Measurements from ENCODE around the gene SLC29A1. TPM values are rescaled to one million over a fixed set of nuclear protein-coding genes. Genes with fewer than 3 reads are reported as not detected.

Gene SLC29A1
- total RNA-seq, 4 donors from 2014 or later, result 51.4 to 83.1 (median 63.8) TPM

GRCh38 chr6:44264154-44265006 lies 41.0 kb downstream of the SLC29A1 start:
- TF ChIP-seq CTCF (IDR thresholded peaks at IDR 0.05), result no peak
- no peak for TF ChIP-seq POLR2A (IDR thresholded peaks at IDR 0.05)
- no peak for TF ChIP-seq EP300 (IDR thresholded peaks at IDR 0.05)
- peaks cover 2 to 43% (median 29%) of the 10 kb centered on the region in 4 donors for H3K4me1 ChIP-seq
- 8 to 11% methylated on average over 13 of the region's 13 CpGs for WGBS, 2 donors

GRCh38 chr6:44265007-44265721 lies 41.8 kb downstream of the SLC29A1 start, which contains the start of gene NFKBIE:
Gene NFKBIE, minus strand, starts transcription at chr6:44265551. Its CDS starts 205 bp downstream, at chr6:44265346.
- TF ChIP-seq CTCF (IDR thresholded peaks at IDR 0.05), result peak in 4 of 5 experiments; percentile 10 to 67 (median 30)
- TF ChIP-seq EP300 (IDR thresholded peaks at IDR 0.05), result peak; percentile 61 to 86
- TF ChIP-seq POLR2A (IDR thresholded peaks at IDR 0.05), result peak; percentile 62 to 86
- DNase-seq (ENCODE audit: low spot score in 2 of 2), result peak; percentile 92 to 93
- Histone ChIP-seq H3K9me3 (no peaks in the 10 kb centered on the region), H3K27ac (peak within 1 kb of the TSS; percentile 74 to 92 (median 86)), H3K4me3 (peak within 1 kb of the TSS; percentile 60 to 95 (median 85)), H3K27me3 (peaks cover 0 to 23% of the 10 kb centered on the region in 2 donors), H3K4me1 (peaks cover 2 to 48% (median 29%) of the 10 kb centered on the region in 4 donors), H3K36me3 (peaks cover 0 to 3% (median 0%) of the 10 kb centered on the region in 3 donors)
- 1 to 2% methylated on average over 19 to 46 of the region's 72 CpGs for WGBS, 2 donors

More at GRCh38 chr6:44264154-44265006, 41.0 kb downstream of the SLC29A1 start:
- no peaks in the 10 kb centered on the region for H3K9me3 ChIP-seq
- peak overlapping the region; percentile 74 to 92 (median 86) for H3K27ac ChIP-seq
- H3K27me3 ChIP-seq, result peaks cover 0 to 15% of the 10 kb centered on the region in 2 donors
- H3K36me3 ChIP-seq, result peaks cover 0 to 11% (median 0%) of the 10 kb centered on the region in 3 donors
- peak overlapping the region; percentile 60 to 95 (median 85) for H3K4me3 ChIP-seq
- no peak for DNase-seq (ENCODE audit: low spot score in 2 of 2)

- H3K4me1 ChIP-seq, result peaks cover 2 to 52% (median 29%) of the 10 kb centered on the region in 4 donors
- peak overlapping the region in 3 of 4 donors; percentile 84 to 92 (median 89) for H3K27ac ChIP-seq
- TF ChIP-seq CTCF (IDR thresholded peaks at IDR 0.05) (no peak), POLR2A (IDR thresholded peaks at IDR 0.05) (no peak), EP300 (IDR thresholded peaks at IDR 0.05) (no peak)
- WGBS, 2 donors, result 59 to 66% methylated on average over 17 of the region's 17 CpGs
- H3K27me3 ChIP-seq, result peaks cover 0 to 27% of the 10 kb centered on the region in 2 donors
- H3K36me3 ChIP-seq, result no peaks in the 10 kb centered on the region
- H3K4me3 ChIP-seq, result peak overlapping the region in 3 of 4 donors; percentile 82 to 95 (median 88)
- H3K9me3 ChIP-seq, result no peaks in the 10 kb centered on the region
- no peak for DNase-seq (ENCODE audit: low spot score in 2 of 2)
These were observed 42.4 kb downstream of the SLC29A1 start for GRCh38 chr6:44265722-44266233.

GRCh38 chr6:44266347-44266746 lies 43.0 kb downstream of the SLC29A1 start:
- WGBS, 2 donors, result 73 to 81% methylated on average over 3 of the region's 3 CpGs
- DNase-seq (ENCODE audit: low spot score in 2 of 2), result no peak
- Histone ChIP-seq H3K36me3 (no peaks in the 10 kb centered on the region), H3K27ac (no peak overlapping the region), H3K4me1 (peaks cover 2 to 55% (median 29%) of the 10 kb centered on the region in 4 donors), H3K27me3 (peaks cover 0 to 32% of the 10 kb centered on the region in 2 donors), H3K4me3 (no peak overlapping the region), H3K9me3 (no peaks in the 10 kb centered on the region)
- TF ChIP-seq CTCF (IDR thresholded peaks at IDR 0.05) (no peak), EP300 (IDR thresholded peaks at IDR 0.05) (no peak)
